Liver (tissue), 3 donors: ENCODE measurements around the gene PGAM5.

Source experiments
- FOXA1 ChIP-seq: IDR thresholded peaks from 2 replicates; pipeline ENCODE4 v1.6.1; 2016; ENCODE audit warnings: antibody characterized with exemption
- GABPA ChIP-seq, 2 donors: IDR thresholded peaks in 1 of 2; conservative IDR thresholded peaks in 1 of 2; 2 replicates each; pipeline ENCODE4 v1.6.1; 2016; ENCODE audit warnings: antibody characterized with exemption in 2 of 2, mild to moderate bottlenecking in 1 of 2, moderate library complexity in 1 of 2
- RAD21 ChIP-seq, 2 donors: IDR thresholded peaks; 2 replicates each; pipeline ENCODE4 v1.6.1; 2016; ENCODE audit warnings: antibody characterized with exemption in 2 of 2, mild to moderate bottlenecking in 2 of 2
- TAF1 ChIP-seq: conservative IDR thresholded peaks from 2 replicates; pipeline ENCODE4 v1.6.1; 2016; ENCODE audit warnings: antibody characterized with exemption, mild to moderate bottlenecking
- YY1 ChIP-seq: IDR thresholded peaks from 2 replicates; pipeline ENCODE4 v1.6.1; 2016; ENCODE audit warnings: antibody characterized with exemption, mild to moderate bottlenecking
- TF ChIP-seq, protein P1 (sequence below): fragments of 150-350 bp; IDR thresholded peaks from 2 replicates; pipeline ENCODE4 v1.5.1; 2017; ENCODE audit warnings: improper control_type of control experiment, low read depth, low read length; ENCODE audit not compliant: missing input control
- donor health status: healthy.
- donor health status: healthy.

DNA sequence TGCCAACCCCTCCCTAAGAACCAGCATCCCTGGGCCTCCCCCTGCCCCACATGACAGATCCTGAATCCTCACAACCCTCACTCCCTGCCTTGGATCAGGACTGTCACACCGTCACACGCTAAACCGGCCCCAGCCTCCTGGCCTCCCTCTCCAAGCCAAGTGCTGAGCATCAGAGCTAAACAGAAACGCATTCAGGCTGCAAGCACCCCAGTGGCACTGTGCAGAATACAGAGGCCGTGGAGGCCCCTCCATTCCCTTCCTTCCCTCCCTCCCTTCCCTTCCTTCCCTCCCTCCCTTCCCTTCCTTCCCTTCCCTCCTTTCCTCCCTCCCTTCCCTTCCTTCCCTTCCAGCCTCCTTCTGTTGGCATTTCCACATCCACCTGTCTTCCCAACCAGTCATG is 36.1 kb upstream of the PGAM5 start:
- TF ChIP-seq, protein P1, sequence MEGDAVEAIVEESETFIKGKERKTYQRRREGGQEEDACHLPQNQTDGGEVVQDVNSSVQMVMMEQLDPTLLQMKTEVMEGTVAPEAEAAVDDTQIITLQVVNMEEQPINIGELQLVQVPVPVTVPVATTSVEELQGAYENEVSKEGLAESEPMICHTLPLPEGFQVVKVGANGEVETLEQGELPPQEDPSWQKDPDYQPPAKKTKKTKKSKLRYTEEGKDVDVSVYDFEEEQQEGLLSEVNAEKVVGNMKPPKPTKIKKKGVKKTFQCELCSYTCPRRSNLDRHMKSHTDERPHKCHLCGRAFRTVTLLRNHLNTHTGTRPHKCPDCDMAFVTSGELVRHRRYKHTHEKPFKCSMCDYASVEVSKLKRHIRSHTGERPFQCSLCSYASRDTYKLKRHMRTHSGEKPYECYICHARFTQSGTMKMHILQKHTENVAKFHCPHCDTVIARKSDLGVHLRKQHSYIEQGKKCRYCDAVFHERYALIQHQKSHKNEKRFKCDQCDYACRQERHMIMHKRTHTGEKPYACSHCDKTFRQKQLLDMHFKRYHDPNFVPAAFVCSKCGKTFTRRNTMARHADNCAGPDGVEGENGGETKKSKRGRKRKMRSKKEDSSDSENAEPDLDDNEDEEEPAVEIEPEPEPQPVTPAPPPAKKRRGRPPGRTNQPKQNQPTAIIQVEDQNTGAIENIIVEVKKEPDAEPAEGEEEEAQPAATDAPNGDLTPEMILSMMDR = no peak
- TF ChIP-seq TAF1 = no peak
- TF ChIP-seq YY1 = no peak
- no peak for TF ChIP-seq FOXA1
- no peak for TF ChIP-seq GABPA (IDR thresholded peaks at IDR 0.05 in 1 of 2, conservative IDR thresholded peaks at IDR 0.05 in 1 of 2)
- no peak for TF ChIP-seq RAD21 (IDR thresholded peaks at IDR 0.05)
